HepG2 (cell line): ENCODE data around the gene NRL. TPM values are rescaled to one million over a fixed set of nuclear protein-coding genes. Genes with fewer than 3 reads are reported as not detected.

ENCODE experiments used
- CBFB ChIP-seq: sonication (generic); formaldehyde crosslinking; IDR thresholded peaks from 2 replicates; pipeline ENCODE4 v1.4.0; 2020; ENCODE audit warnings: missing genetic modification reagents
- CCDC6 ChIP-seq: sonication (generic); formaldehyde crosslinking; IDR thresholded peaks from 2 replicates; pipeline ENCODE4 v1.8.1; 2022; ENCODE audit warnings: mild to moderate bottlenecking, missing genetic modification reagents, moderate library complexity
- CENPT ChIP-seq: sonication (generic); formaldehyde crosslinking; IDR thresholded peaks from 2 replicates; pipeline ENCODE4 v1.8.0; 2022; ENCODE audit warnings: low read depth, mild to moderate bottlenecking, moderate library complexity, missing genetic modification reagents
- CREM ChIP-seq, 2 experiments: sonication (generic) in 1 of 2; formaldehyde crosslinking in 1 of 2; IDR thresholded peaks; 2 replicates each; pipeline versions ENCODE4 v1.4.0 to v1.6.1; 2016 to 2020; ENCODE audit warnings: antibody characterized with exemption in 1 of 2, mild to moderate bottlenecking in 1 of 2, missing genetic modification reagents in 1 of 2
- HNRNPH1 ChIP-seq: fragments of 200-400 bp; formaldehyde crosslinking; optimal IDR thresholded peaks from 2 replicates; pipeline ENCODE3; 2017; ENCODE audit warnings: mild to moderate bottlenecking, low read depth, low read length
- HNRNPLL ChIP-seq: fragments of 200-400 bp; formaldehyde crosslinking; IDR thresholded peaks from 2 replicates; pipeline ENCODE4 v1.6.1; 2017; ENCODE audit warnings: mild to moderate bottlenecking, low read depth, low read length; ENCODE audit not compliant: poor library complexity, severe bottlenecking
- MIER2 ChIP-seq: IDR thresholded peaks from 2 replicates; pipeline ENCODE4 v1.6.1; 2016; ENCODE audit warnings: missing biosample characterization, missing genetic modification reagents
- NFIC ChIP-seq: IDR thresholded peaks from 2 replicates; pipeline ENCODE4 v1.6.1; 2012; ENCODE audit warnings: mild to moderate bottlenecking, low read length, inconsistent platforms
- NFYB ChIP-seq: sonication (generic); formaldehyde crosslinking; IDR thresholded peaks from 2 replicates; pipeline ENCODE4 v1.4.0; 2020; ENCODE audit warnings: missing genetic modification reagents
- ZEB1 ChIP-seq: IDR thresholded peaks from 2 replicates; pipeline ENCODE4 v1.6.1; 2012; ENCODE audit warnings: mild to moderate bottlenecking, low read depth, inconsistent platforms; ENCODE audit not compliant: insufficient replicate concordance
- ZIK1 ChIP-seq: sonication (generic); formaldehyde crosslinking; IDR thresholded peaks from 2 replicates; pipeline ENCODE4 v1.5.0; 2020; ENCODE audit warnings: mild to moderate bottlenecking, low read depth, missing genetic modification reagents, borderline replicate concordance
- ZNF12 ChIP-seq: sonication (generic); formaldehyde crosslinking; IDR thresholded peaks from 2 replicates; pipeline ENCODE4 v1.5.0; 2020; ENCODE audit warnings: missing genetic modification reagents
- ZNF747 ChIP-seq: sonication (generic); formaldehyde crosslinking; IDR thresholded peaks from 2 replicates; pipeline ENCODE4 v1.8.1; 2023; ENCODE audit warnings: missing genetic modification reagents, mild to moderate bottlenecking, borderline replicate concordance
- ZNF781 ChIP-seq: sonication (generic); formaldehyde crosslinking; IDR thresholded peaks from 2 replicates; pipeline ENCODE4 v1.5.1; 2020; ENCODE audit warnings: borderline replicate concordance, mild to moderate bottlenecking, missing genetic modification reagents; ENCODE audit errors: not compliant biosample characterization
- ZSCAN9 ChIP-seq: IDR thresholded peaks from 2 replicates; pipeline ENCODE4 v1.6.1; 2016; ENCODE audit warnings: borderline replicate concordance
- polyA plus RNA-seq, 8 experiments: library from polyadenylated mRNA; depleted of rRNA in 3 of 8; stranded (reverse) in 7 of 8; unstranded in 1 of 8; fragments of >200 nt; fragmentation: Illumina TruSeq in 4 of 8; extraction: Trizol in 4 of 8; gene quantifications; 2 replicates each; pipeline versions ENCODE4 v1.2.1 to v1.2.3, GENCODE V29; 2011 to 2016; ENCODE audit warnings: low read depth in 4 of 8, missing spikeins in 1 of 8, mixed read lengths in 1 of 8; ENCODE audit not compliant: insufficient read depth in 1 of 8
- total RNA-seq, 5 experiments: library from RNA; depleted of rRNA; stranded (reverse); fragments of >200 nt; fragmentation: Illumina TruSeq; extraction: Trizol; gene quantifications; 2 replicates each; pipeline ENCODE4 v1.2.3, GENCODE V29; 2016; ENCODE audit warnings: low read depth in 1 of 5
- TF ChIP-seq, protein P1 (sequence below): sonication (generic); formaldehyde crosslinking; IDR thresholded peaks from 2 replicates; pipeline ENCODE4 v1.4.0; 2020; ENCODE audit warnings: low read depth, mild to moderate bottlenecking, missing genetic modification reagents
- TF ChIP-seq, protein P2 (sequence below), 2 experiments: sonication (generic) in 1 of 2; formaldehyde crosslinking in 1 of 2; IDR thresholded peaks; 2 replicates each; pipeline versions ENCODE4 v1.5.1 to v1.6.1; 2011 to 2020; ENCODE audit warnings: borderline replicate concordance in 1 of 2, low read depth in 1 of 2, low read length in 1 of 2, mild to moderate bottlenecking in 1 of 2, missing genetic modification reagents in 1 of 2, moderate library complexity in 1 of 2
- TF ChIP-seq, protein P3 (sequence below): sonication (generic); formaldehyde crosslinking; conservative IDR thresholded peaks from 2 replicates; pipeline ENCODE4 v1.8.0; 2022; ENCODE audit warnings: mild to moderate bottlenecking, moderate library complexity, missing genetic modification reagents
- TF ChIP-seq, protein P4 (sequence below): sonication (generic); formaldehyde crosslinking; IDR thresholded peaks from 2 replicates; pipeline ENCODE4 v1.8.1; 2023; ENCODE audit warnings: missing genetic modification reagents, inconsistent platforms, borderline replicate concordance
- TF ChIP-seq, protein P5 (sequence below): IDR thresholded peaks from 2 replicates; pipeline ENCODE4 v1.6.1; 2016; ENCODE audit warnings: mild to moderate bottlenecking

The NRL gene
- total and polyA plus RNA-seq, 2 of the 13 experiments (the other 11 are each of a cell fraction or from before 2014, with no cell fraction given) = 2.5 to 4.7 TPM

DNA sequence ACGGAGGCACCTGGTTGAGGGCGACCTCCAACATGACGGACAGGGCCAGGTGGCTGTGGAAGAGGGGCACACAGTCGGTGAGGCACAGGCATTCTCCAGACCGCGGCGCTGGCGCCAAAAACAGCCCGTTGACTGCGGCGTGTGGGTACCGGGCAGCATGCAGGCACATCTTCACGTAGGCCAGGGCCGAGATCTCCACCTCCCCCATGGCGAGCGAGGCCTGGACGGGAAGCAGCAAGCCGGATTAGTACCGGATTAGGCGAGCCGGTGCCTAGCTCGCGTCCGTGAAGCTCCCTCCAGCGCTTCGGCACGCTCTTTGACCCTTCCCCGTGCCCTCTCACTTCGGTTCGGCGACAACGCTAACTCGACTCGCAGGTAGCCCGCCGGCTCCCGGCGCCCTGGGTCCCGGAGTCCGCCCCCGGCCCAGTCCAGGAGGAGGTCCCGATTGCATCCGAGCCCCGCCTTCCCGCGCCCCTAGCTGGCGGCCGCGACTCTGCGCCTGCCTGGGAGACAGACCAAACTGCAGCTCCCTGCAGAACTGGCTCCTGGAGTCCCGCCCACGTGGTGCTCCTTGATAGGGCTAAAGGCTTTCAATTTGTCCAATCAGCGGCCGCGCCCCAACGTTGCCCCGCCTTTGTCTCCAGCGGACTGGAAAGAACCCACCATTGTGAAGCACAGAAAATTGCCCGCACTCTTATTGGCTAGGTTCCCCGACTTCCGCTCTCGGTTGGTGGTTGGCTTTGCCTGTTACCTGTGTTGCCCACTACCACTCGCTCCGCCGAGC, 26.5 kb upstream of the NRL start, which contains the start of gene EMC9 (continued):
- TF ChIP-seq, protein P1, sequence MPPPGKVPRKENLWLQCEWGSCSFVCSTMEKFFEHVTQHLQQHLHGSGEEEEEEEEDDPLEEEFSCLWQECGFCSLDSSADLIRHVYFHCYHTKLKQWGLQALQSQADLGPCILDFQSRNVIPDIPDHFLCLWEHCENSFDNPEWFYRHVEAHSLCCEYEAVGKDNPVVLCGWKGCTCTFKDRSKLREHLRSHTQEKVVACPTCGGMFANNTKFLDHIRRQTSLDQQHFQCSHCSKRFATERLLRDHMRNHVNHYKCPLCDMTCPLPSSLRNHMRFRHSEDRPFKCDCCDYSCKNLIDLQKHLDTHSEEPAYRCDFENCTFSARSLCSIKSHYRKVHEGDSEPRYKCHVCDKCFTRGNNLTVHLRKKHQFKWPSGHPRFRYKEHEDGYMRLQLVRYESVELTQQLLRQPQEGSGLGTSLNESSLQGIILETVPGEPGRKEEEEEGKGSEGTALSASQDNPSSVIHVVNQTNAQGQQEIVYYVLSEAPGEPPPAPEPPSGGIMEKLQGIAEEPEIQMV = peak; percentile 99
- TF ChIP-seq CREM (IDR thresholded peaks at IDR 0.05) = peak; percentile 88
- TF ChIP-seq CREM (CRISPR knock-in tag; IDR thresholded peaks at IDR 0.05) = peak; percentile 58; the same call in 1 of the 2 replicates
- peak; percentile 91 for TF ChIP-seq HNRNPH1
- TF ChIP-seq, protein P2, sequence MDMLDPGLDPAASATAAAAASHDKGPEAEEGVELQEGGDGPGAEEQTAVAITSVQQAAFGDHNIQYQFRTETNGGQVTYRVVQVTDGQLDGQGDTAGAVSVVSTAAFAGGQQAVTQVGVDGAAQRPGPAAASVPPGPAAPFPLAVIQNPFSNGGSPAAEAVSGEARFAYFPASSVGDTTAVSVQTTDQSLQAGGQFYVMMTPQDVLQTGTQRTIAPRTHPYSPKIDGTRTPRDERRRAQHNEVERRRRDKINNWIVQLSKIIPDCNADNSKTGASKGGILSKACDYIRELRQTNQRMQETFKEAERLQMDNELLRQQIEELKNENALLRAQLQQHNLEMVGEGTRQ (IDR thresholded peaks at IDR 0.05; ENCODE audit: low read depth, low read length) = peak; percentile 86
- TF ChIP-seq, protein P2 (CRISPR knock-in tag; IDR thresholded peaks at IDR 0.05; ENCODE audit: borderline replicate concordance) = no peak
- TF ChIP-seq CBFB (CRISPR knock-in tag) = peak; percentile 88
- TF ChIP-seq ZIK1 (CRISPR knock-in tag) = peak; percentile 87
- TF ChIP-seq, protein P3, sequence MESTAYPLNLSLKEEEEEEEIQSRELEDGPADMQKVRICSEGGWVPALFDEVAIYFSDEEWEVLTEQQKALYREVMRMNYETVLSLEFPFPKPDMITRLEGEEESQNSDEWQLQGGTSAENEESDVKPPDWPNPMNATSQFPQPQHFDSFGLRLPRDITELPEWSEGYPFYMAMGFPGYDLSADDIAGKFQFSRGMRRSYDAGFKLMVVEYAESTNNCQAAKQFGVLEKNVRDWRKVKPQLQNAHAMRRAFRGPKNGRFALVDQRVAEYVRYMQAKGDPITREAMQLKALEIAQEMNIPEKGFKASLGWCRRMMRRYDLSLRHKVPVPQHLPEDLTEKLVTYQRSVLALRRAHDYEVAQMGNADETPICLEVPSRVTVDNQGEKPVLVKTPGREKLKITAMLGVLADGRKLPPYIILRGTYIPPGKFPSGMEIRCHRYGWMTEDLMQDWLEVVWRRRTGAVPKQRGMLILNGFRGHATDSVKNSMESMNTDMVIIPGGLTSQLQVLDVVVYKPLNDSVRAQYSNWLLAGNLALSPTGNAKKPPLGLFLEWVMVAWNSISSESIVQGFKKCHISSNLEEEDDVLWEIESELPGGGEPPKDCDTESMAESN (CRISPR knock-in tag) = peak; percentile 99
- no peak for TF ChIP-seq NFIC
- TF ChIP-seq, protein P4, sequence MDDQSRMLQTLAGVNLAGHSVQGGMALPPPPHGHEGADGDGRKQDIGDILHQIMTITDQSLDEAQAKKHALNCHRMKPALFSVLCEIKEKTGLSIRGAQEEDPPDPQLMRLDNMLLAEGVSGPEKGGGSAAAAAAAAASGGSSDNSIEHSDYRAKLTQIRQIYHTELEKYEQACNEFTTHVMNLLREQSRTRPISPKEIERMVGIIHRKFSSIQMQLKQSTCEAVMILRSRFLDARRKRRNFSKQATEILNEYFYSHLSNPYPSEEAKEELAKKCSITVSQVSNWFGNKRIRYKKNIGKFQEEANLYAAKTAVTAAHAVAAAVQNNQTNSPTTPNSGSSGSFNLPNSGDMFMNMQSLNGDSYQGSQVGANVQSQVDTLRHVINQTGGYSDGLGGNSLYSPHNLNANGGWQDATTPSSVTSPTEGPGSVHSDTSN = no peak
- TF ChIP-seq, protein P5, sequence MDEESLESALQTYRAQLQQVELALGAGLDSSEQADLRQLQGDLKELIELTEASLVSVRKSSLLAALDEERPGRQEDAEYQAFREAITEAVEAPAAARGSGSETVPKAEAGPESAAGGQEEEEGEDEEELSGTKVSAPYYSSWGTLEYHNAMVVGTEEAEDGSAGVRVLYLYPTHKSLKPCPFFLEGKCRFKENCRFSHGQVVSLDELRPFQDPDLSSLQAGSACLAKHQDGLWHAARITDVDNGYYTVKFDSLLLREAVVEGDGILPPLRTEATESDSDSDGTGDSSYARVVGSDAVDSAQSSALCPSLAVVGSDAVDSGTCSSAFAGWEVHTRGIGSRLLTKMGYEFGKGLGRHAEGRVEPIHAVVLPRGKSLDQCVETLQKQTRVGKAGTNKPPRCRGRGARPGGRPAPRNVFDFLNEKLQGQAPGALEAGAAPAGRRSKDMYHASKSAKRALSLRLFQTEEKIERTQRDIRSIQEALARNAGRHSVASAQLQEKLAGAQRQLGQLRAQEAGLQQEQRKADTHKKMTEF (CRISPR knock-in tag) = peak; percentile 95
- peak; percentile 69; the same call in 1 of the 2 replicates for TF ChIP-seq ZSCAN9 (CRISPR knock-in tag)
- TF ChIP-seq ZNF12 (CRISPR knock-in tag) = peak; percentile 77; the same call in 1 of the 2 replicates
- peak; percentile 99 for TF ChIP-seq NFYB (CRISPR knock-in tag)
- TF ChIP-seq ZEB1 = no peak
- TF ChIP-seq CCDC6 (CRISPR knock-in tag) = no peak
- peak; percentile 96 for TF ChIP-seq CENPT (CRISPR knock-in tag)
- no peak for TF ChIP-seq MIER2 (CRISPR knock-in tag)
- peak; percentile 86 for TF ChIP-seq HNRNPLL
- TF ChIP-seq ZNF747 (CRISPR knock-in tag) = peak; percentile 97
- TF ChIP-seq ZNF781 (CRISPR knock-in tag) = peak; percentile 29
